Activated CD4-positive, alpha-beta T cell treated with anti-CD3 and anti-CD28 coated beads, Interleukin-2, amount 50 U/mL, for 1 hour (primary cell): Measurements from ENCODE around the gene CCDC74B.
"Not testable (repeated sequence)": the region's sequence is repeated elsewhere in the genome, so short reads cannot be mapped to it uniquely, and the experiment has no call there.

ENCODE experiments used
- DNase-seq: peaks from one replicate; pipeline ENCODE4 v3.0.0-alpha.2; 2020

CCDC74B gene

DNA sequence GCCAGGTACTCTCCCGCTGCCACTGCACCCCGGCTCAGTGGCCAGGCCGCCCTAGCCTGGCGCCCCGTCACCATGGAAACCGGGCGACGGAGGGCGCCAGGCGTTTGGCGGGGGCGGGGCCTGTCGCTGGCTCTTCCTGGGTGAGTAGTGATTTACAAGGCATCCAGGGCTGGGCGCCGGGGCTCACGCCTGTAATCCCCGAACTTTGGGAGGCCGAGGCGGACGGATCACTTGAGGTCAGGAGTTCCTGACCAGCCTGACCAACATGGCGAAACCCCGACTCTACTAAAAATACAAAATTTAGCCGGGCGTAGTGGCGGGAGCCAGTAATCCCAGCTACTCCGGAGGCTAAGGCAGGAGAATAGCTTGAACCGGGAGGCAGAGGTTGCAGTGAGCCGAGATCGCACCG, at the start of gene CCDC74B:
TSS of gene CCDC74B (minus strand) at position 107 of the 409 bp plus-strand sequence. CDS start 116 bp downstream, outside the sequence.
- DNase-seq = peak; percentile 53

DNA sequence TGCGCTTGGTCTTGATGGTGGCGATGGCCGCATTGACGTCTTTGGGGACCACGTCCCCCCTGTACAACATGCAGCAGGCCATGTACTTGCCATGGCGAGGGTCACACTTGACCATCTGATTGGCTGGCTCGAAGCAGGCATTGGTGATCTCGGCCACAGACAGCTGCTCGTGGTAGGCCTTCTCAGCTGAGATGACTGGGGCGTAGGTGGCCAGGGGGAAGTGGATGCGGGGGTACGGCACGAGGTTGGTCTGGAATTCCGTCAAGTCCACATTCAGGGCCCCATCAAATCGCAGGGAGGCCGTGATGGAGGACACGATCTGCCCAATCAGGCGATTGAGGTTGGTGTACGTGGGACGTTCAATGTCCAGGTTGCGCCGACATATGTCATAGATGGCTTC, 48.9 kb upstream of the CCDC74B start:
- DNase-seq = not testable (repeated sequence)

DNA sequence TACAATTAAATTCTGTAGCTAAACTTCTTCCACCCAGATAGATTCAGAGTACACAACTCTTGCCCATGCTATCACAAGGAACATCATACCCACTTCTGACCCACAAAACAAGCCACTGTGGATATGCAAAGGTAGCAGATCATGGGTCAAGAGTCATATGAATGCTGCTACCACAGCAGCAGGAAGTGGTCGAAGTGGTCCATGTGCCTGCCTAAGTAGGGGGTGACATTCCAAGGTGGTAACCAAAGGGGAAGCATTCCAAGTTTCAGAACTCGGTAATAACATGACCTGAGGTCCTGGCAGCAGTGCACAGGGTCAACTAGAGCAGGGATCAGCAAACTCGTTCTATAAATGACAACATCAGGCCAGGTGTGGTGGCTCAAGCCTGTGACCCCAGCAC, 47.5 kb upstream of the CCDC74B start:
- DNase-seq = not testable (repeated sequence)

DNA sequence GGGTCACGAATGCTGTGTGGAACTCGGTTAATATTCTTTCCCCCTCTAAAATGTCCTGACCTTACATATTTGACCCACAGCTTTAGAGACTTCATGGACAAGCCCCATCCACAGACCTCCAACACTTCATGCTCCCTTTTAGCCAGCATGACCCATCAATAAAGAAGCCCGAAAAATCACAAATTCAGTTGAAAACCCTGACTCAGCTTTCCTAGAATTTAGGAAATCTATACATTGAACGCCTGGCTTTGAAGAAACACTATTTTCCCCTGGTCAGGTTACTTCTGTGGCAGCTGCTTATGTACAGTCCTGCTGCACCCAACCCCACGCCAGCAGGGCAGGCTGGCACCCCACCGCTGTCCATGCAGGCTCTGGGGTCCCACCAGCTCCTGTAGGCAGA, 46.4 kb upstream of the CCDC74B start:
- not testable (repeated sequence) for DNase-seq

DNA sequence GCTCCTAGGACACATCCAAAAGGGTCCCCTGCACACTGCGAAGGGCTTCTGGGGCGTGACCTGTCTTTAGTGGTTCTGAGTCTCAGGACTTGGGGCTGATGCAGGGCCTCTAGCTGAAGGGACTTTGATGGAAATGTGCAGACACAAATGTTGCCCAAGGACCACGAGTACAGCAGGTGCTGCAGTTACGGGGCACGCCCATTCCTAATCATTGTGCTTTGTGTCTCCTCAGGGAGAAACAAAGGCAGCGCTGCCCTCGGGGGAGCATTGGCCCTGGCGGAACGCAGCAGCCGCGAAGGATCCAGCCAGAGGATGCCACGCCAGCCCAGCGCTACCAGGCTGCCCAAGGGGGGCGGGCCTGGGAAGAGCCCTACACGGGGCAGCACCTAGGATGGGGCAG, 45.3 kb upstream of the CCDC74B start:
- no peak for DNase-seq

DNA sequence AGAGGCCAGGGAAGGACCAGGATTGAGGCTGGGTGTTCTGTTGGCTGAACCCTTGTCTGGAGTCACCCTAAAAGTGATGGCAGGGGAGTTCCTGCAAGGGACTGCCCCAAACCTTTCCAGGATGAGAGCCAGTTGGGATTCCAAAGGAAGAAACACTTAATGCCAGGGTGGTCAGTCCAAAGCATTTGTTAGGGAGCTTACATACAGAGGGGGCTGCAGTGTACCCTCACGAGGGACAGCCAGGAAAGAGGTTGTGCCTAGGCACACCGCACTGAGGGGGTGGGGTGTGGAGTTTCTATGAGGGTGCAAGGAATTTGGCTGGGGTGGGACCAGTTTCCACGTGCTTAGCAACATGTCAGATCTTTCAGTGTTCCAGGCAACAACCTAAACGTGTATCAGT, 44.0 kb upstream of the CCDC74B start:
- DNase-seq = not testable (repeated sequence)

DNA sequence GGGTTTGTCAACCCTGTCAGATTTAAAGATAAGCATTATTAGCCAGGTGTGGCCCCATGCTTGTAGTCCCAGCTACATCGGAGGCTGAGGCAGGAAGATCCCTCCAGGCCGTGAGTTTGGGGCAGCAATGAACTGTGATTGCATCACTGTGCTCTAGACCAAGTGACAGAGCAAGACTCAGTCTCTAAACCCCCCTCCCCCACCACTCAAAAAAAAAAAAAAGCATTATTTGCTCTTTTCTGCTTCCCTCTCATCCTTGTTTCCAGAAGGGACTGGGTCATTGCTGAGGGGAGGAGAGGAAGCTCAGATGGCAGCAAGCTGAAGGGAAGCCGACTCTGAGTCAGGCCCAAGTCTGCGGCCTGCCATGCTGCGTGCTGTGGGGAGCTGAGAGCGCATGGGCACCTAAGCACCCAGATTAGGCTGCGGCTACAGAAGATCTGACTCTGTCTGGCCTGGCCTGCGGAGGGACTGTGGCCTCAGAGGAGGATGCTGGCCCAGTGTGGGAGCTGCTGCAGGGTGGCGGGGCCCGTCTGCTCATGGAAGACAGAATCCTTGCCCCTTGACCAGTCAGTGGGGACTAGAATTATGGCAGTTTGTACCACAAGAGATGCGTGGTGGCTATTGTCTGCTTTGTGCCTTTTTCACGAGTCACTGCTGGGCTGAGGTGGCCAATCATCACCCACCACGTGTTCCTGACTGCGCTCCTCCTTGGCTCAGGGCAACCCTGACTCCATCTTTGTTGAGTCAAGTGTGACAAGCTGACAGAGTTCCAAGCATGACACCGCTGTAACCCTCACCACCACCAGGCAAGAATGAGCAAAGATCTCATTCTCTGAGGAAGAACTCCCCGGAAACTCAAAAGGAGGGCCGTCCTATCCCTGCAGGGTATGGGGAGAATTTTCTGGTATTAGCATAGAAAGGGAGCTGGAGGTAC, 43.2 kb upstream of the CCDC74B start:
- DNase-seq = not testable (repeated sequence)

DNA sequence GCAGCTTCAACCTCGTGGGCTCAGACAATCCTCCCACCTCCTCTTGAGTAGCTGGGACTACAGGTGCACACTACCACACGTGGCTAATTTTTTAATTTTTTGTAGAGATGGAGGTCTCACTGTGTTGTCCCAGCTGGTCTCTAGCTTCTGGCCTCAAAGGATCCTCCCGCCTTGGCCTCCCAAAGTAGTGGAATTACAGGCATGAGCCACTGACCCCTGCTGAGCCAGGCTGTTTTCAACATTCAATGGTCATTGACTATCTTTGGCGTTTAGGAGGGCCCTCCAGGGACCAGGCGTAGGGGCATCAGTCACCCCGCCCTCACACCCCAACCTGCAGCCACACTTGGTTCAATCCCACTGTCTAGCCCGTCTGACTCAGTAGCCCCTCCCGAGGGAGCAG, 42.4 kb upstream of the CCDC74B start:
- DNase-seq = no peak

DNA sequence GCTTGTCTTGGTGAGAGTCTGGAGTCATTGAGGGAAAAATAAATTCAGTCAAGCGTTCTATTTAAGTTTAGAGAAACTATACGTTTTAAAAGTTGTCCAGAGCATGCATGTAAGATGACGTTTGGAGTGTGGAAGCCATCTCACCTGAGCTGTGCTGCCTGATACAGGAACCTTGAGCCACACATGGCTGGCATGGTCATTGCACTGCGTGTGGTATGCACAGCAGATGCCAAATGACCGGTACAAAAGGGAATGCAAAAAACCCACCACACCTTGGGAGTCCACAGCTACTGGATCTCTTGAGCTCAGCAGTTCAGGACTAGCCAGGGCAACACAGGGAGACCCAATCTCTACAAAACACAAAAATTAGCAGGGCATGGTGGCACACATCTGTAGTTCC, 41.5 kb upstream of the CCDC74B start:
- no peak for DNase-seq

DNA sequence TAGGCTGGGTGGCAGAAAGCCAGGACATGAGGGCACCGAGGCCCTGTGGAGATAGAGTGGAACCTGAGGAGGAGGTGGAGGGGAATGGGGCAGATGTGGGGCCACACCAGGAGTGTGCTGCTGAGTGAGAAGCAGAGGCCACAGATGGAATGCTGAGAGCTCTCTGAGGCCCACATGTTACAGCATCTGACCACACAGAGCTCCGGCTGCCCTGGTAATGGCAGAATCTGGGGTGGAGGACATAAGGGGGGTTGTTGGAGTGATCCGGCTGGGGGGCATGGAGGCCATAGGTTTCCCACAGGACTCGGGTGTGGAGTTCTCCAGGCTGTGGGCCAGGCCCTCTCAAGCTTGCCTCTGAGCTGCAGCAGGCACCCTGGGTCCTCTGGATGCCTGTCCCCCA, 41.0 kb upstream of the CCDC74B start:
- no peak for DNase-seq

DNA sequence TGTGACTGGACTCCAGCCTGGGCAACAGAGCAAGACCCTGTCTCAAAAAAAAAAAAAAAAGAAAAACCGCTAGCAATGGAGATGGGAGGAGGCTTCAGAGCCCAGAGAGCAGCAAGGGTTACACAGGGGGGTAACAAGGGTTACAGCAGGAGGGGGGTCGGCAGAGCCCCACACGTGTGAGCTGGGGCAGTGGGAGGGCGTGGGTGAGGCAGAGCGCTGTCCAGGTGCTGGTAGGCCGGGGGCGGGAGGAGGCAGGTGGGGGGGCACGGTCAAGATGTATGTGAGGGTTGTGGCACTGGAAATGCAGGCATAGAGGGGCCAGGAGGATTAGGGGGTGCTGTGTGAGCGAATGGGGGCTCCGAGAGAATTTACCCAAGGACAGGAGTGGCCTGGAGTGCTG, 40.5 kb upstream of the CCDC74B start:
- DNase-seq = no peak

DNA sequence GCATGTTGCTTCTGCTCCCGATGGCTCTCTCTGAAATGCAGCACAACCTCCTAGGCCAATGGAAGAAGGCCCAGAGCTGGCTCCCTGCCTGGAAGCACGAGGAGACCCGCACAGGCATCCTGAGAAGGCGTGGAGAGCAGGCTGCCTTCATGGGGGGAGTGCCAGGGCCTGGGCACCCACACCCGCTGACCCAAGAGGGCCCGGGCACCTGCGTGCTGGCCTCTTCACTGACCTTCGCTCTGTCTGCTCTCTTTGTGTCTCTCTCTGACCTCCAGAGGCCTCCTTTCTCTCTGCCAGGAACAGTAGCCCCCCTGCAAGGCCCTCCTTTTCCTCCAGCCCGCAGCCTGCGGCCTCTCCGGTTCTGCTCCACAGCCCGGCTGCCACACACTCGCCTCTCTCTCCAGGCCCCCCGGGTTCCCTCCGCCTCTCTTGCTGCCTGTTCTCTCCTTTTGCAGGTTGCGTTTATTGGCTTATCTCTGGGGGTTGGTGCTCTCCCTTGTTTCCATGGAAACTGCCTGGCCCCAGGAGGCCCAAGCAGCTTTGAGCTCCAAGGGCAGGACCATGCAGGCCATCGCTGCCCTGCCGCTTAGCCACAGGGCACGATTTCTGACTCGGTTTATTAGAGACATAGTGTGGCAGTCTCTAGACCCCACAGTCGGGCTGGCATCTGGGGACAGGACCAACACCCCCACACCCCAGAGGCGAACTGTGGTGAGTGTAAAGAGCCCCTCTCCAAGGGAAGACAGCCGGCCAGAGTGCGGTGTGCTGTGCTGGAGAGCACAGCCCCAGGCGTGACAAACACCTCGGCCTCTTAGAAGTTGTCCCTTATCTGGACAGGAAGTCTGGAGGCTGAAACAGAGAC, 38.8 kb upstream of the CCDC74B start:
- no peak for DNase-seq

DNA sequence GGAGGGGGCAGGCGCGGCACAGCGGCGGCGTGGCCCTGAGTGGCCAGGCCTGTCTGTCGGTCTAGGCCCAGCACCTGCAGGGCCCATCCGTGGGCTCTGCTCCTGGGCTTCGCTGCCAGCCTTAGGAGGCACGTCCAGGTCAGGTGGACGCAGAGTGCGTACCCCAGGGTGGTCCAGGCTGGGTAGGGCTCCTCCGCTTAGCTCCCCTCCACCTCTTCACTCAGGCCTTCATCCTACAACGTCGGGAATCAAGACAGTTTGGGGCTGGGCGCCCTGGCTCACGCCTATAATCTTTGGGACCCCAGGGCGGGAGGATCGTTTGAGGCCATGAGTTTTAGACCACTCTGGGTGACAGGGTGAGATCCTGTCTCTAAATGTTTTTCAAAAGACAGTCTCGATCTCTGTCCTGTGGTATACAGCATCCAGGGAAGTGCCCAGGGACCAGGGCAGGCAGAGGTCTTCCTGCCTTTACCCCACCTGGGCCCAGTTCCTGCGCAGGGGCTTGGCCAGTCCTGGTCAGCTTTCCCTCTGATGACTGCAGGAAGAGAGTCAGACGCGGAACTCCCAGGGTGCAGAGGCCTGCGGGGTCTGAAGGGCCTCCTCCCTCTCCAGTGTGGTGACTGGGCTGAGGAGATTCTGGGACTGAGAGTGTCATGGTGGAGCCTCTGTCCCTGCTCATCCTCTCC, 38.1 kb upstream of the CCDC74B start:
- not testable (repeated sequence) for DNase-seq

DNA sequence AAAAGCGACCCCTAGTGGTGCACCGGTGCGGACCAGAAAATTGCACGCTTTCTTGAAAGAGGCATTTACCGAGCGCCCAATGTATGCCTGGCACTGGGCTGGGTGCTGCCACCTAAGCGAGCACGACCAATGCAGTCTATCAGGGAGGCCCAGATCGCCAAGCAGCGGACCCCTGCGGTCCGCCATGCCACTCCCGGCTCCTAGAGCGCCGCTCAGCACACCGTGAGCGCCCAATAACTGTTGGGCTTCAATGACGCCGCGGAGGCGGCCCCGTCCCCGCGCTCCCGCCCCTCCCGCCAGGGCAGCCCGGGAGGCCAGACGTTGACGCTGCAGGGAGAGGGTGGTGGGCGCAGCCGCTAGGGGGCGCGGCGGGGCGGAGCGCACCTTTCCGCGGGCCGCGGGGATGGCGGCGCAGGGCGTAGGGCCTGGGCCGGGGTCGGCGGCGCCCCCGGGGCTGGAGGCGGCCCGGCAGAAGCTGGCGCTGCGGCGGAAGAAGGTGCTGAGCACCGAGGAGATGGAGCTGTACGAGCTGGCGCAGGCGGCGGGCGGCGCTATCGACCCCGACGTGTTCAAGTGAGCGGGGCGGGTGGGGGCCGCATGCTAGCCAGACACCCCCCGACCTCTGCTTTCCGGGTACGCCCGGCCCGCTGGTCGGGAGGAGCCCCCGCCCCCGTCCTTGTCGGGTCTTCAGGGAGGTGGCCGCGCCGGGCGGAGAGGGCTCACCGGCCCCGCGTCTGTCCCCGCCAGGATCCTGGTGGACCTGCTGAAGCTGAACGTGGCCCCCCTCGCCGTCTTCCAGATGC, 37.2 kb upstream of the CCDC74B start, which contains the start of gene MZT2B:
TSS of gene MZT2B (plus strand) at position 383 of the 803 bp plus-strand sequence. CDS start at position 404, 21 bp downstream.
- peak; percentile 87 for DNase-seq

DNA sequence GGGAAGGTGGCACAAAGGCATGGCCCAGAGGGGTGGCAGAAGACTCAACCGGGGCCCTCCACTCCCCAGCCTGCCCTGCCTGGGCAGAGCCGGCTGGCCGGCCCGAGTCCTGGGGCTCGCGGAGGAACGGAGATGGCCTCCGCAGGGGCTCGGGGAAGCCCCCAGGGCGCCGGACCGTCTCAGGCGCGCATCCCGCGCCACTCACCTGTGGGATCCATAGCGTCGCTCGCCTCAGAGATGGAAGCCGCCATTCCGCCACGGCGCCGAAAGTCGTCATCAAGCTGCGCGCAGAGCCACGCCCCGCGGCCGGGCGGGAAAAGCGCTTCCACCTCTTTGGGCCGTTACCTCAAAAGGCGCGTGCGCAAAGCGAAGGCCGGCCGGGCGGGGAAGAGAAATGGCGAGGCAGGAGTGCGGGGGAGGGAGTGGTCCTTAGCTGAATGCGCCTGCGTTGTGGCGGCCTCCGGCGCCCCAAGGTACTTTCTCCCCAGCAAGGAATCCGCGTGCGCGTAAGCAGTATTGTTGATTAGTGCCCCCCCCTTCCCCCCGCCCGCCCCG, 36.5 kb upstream of the CCDC74B start, which contains the start of gene SMPD4:
TSS of gene SMPD4 (minus strand) at position 278 of the 555 bp plus-strand sequence. CDS start 5,010 bp downstream, outside the sequence.
- peak; percentile 98 for DNase-seq

DNA sequence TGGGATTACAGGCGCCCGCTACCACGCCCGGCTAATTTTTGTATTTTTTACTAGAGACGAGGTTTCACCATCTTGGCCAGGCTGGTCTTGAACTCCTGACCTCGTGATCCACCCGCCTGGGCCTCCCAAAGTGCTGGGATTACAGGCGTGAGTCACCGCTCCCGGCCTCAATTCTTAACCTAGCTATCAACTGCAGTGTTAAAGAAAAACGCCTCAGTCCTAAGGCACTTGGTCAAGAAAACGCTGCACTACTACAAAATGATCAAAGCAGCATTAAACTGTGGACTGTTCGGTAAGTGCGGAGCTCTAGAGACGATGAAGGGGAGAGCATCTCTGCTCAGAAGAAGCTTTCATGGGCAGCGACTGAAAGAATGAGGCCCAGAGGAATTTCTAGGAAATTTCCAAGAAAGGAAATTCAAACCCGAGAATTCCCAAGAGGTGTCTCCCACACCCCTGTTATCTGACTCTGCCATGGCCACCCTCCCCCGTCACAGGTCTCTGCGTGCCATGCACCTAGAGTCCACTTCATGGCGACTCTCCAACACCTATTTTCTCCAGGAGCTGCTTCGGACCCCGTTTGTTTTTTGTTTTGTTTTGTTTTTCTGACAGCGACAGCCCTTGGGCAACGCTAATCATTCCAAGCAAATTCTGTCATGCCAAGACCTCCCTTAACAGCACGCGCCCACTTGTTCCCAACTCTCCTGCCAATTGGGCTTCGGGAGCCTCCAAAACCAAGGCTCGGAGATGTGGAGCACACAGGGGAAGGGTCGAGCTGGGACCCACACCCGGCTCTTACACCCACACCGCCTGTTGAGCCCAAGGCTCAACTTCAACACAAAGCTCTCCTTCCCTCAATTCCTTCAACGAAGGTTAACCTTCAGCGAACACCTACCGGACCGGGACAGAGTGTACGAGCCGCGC, 35.8 kb upstream of the CCDC74B start:
- DNase-seq = not testable (repeated sequence)

DNA sequence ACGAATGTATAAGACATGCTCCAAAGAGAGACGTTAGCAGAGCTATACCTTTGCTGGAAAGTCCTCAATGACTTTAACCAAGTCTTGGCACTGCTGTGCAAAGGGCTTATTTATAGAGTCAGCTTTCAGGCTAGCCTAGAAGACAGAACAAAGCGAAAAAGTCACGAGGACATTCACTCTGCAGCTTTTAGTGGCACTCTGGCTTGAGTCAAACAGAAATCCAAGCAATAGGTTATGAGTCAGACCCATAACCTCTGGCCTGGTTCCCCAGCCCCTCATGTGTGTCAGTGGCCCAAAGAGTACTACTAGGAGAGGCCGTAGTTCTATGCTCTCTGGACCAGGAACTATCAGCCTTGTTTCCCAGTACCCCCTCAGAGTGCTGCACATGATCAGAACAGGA, 30.0 kb upstream of the CCDC74B start:
- DNase-seq = not testable (repeated sequence)

DNA sequence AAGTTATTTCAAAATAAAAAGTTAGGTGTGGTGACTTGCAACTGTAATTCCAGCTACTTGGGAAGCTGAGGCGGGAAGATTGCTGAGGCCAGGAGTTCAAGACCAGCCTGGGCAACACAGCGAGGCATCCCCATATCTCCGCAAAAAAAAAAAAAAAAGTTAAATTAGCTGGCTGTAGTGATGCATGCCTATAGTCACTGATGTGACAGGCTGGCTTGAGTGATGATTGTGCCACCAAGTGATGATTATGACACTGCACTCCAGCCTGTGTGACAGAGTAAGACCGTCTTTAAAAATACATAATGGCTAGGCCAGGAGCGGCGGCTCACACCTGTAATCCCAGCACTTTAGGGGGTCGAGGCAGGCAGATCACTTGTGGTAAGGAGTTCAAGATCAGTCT, 25.0 kb upstream of the CCDC74B start:
- DNase-seq = no peak

DNA sequence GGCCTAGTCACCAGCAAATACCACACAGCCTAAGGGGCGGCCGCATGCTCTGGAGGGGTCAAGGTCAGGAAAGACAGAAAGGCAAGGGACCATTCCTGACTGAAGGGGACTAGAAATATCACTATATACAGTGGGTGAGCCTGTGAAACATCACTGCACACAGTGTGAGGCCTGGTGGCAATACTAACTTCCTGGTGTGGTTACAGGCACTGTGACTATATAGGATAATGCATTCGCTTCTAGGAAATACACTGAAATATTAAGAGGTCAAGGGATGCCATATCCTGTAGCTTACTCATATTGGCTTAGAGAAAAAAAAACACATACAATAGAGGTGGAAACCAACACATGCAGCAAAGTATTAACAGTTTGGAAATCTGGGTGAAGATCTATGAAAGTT, 24.3 kb upstream of the CCDC74B start:
- DNase-seq = not testable (repeated sequence)

DNA sequence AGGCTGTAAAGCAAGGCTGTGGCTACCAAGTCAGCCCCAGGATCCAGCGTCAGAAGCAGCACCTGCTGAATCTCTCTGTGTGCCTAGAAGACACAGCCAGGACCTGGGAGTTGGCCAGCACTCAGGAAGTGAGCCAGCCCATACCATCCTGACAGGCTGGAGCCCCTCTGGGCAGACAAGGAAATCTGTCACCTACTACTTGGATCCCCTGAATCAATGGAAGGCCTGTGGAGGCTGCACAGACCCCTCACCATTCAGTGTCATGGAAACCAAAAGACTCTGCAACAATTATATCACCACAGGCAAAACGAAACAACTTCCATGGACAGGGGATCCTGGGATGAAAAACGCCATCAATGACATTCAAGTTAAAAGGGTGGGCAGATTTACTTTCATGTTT, 21.7 kb upstream of the CCDC74B start:
- not testable (repeated sequence) for DNase-seq
